Kidney capillary endothelial cell (primary cell): Measurements from ENCODE around the gene RNASEH2B.

Experiments used
- DNase-seq: peaks from one replicate; pipeline ENCODE4 v3.0.0-alpha.2; 2018; ENCODE audit warnings: low spot score

The RNASEH2B gene

DNA sequence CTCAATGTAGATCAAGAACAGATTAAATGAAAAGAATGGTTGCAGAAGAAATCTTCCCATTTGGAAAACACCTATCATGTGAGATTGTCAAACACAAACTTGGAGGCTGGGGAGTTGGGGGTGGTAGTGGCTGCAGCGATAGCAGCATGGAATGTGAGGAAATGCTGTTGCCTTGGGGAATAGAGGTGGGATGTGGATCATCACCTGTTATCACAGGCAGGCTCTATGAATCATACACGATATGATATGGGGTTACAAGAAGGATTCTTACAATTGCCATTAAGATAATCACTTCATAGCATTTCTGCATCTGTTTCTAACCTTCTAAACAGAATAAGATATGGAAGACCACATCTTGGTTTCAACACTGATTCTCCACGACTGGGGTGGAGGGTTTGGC, 88.7 kb downstream of the RNASEH2B start:
- no peak for DNase-seq

DNA sequence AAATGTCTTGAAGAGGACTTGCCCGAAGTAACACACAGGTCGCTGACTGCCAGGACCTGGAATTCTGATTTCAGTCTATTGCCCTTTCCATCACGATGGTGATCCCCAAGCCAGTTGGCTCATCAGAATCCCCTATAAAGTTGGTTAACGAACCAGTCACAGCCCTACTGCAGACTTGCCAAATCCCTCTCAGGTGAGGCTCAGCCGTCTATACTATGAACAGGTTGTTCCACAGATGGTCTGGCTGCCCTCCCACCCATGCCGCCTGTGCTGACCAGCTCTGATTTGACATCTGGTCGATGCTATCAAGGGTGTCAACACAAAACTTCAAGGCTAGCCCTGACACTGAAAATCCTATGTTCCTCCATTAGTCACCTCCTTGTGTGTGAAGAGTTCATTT, 90.0 kb downstream of the RNASEH2B start:
- DNase-seq = no peak

DNA sequence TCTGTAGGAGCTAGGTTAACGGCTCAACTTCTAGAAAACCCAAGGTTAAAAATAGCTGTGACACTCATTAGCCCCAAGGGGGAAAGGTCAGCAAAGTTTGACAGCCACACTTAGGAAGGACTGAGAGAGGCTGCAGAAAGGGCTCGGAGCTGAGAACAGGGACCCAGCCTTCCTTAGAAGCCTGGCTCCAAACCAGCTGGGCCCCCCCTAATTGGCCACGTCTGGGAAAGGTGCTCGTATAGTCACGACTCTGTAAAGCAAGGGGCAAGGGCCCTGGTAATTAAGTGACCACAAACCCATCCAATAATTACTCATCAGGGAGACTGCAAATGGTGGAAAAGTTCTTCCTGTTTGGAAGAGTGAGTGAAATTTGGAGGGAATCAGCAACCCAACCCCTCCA, 90.5 kb downstream of the RNASEH2B start:
- no peak for DNase-seq

DNA sequence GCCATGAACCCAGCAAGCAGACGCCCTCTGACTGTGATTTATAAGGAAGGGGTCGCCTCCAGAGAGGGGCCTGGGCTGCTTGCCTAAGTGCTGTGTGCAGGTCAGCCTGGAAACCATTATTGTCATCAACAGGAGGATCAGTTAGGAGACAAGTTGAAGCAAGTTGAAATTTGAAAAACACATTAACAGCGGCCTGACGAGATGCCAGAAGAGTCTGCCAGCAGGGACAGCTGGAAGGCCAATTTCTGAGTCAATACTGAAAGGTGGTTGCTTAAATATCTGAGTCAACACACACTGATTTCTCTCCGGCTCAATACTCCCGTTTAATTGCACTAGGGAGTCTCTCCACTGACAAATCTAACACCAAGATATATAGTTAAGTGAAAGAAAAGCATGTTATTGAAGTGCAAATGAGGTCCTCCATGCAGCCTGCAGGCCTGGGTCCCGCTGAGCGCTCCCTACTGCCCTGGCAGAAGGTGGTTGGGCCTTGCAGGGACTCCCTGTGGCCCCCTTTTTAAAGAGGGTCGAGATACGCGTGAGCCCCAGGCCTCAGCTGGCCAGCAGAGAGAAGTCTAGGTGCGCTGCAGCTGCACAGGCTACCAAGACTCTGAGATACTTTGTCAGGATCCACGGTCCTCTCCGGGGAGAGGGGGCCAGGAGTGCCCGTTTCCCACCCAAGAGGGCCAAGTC, 91.1 kb downstream of the RNASEH2B start:
- no peak for DNase-seq

DNA sequence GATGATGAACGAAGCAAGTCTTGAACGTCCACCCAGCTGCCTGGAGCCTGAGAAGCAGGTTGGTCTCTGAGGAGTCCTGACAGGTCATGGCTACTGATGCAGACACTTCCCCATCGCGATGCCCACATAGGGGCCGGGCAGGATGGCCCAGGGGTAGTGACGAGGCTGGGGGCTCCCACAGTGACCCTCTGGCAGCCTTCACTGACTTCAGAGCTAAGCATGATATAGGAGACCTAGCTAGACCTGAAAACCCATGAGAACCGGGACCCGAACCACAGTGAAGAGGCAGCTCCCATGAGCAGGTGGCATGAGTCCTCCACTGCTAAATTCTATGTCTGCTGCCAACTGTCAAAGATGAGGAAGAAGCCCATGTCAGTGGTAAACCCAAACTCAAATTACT, 91.7 kb downstream of the RNASEH2B start:
- no peak for DNase-seq

DNA sequence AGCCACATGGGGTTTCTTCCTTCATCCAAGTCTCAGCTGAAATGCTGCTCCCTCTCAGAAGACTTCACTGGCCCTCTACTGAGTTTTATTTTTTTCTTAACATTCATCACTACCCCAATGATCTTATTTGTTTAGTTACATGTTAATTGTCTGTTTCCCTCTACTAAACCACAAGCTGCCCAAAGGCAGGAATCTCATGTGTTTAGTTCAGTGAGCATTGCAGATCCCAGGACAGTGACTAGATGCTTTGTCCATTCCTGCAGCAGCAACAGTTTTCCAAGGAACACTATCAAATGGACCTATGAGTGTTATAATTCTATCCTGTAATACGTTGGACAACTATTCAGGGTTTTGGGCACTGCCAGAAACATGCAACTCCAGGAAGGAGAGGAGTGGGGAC, 93.1 kb downstream of the RNASEH2B start:
- no peak for DNase-seq

DNA sequence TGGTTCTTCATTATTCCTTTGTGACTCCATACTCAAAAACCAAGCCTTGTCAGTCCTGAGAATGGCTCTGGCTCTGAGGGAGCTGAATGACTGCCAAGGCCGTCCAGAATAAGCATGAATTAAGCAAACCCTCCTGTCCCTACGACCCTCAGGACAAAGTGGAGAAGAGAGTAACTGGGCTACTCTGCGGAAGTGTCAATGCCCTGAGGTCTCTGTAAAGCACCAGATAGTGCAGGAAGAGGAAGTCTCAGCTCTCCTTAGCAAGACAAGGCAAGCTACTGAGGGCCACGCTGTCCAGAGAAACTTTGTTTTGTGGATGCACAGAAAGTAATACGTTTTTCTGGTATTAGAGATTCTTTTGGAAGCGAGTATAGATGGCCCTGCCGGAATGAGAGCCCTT, 94.1 kb downstream of the RNASEH2B start:
- DNase-seq = no peak

DNA sequence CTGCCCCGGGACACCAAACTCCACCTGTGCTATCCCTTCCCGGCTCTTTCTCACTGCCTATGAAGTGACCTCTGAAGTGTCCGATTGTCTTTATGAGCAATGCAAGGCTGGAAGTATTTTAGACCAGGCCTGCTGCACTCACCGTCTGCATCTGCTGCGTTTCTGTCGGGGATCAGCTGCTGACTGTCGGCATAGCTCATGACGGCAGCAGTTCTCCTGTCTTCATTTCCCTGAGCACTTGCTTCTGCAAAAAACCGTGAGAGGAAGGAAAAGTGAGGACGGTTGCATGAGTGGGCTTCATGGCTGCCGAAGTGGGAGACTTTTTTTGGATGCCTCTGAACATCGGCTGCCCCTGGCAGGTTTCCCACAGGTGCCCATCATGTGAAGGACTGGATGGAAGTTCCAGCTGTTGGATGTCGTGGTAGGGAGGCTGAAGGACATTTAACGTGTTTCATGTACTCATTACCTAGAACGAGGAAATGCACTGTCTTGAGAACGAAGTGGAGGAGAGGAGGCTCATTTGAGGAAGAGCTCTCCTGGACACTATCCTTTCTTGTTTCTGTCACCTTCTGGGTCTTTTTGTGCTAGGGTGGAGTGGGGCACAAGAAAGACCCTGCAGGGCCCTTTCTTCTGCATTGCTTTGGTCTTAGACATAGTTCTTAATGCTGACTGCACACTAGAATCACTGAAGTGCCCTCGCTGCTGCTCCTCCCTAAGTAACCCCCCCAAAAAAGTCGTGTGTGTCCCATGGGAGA, 94.7 kb downstream of the RNASEH2B start:
- DNase-seq = no peak

DNA sequence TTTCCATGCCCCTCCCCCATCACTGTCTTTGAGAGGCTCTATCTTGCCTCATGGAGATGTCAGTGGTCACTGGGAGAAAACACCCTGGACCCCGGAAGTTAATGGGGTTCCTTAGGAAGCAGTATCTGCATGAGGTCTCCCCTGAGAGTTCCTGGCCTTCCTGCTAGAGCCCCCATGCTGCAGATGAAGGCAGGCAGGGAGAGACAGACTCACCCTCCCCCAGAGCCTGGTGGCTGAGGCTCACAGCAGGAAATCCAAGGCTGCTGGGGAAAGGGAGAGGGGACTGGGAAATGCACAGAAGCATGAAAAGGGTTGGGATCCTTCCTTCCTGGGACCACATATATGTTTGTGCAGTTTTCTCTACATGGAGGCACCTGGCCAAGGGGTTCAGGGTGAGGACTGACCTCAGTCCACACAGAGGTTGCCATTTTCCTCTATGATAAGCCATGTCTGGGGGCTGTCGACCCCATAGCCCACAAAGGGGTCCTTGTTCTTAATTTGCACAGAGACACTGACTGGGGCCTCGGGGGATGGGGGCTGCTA, 95.4 kb downstream of the RNASEH2B start:
- no peak for DNase-seq

DNA sequence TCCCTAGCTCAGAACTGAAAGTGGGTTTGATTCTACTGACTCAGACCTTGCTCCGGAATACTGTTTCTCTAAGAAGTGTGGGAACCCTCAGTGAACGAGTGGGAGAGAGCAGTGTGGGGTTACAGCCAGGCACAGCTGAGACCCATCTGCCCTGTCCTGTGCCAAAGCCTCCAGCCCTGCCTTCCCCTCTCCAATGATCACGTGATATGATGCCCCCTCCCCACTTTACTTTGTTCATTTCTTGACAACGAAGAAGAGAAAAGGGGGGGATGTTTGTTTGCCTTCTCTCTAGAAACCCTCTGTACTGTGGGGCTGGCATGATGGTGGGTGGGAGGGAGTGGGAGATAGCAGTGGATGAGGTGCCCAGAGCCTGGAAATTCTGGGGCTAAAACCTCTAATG, 96.0 kb downstream of the RNASEH2B start:
- no peak for DNase-seq
